ENCODE results near the gene CKAP4. TPM values are rescaled to one million over a fixed set of nuclear protein-coding genes. Genes with fewer than 3 reads are reported as not detected.

The CKAP4 gene, protein sequence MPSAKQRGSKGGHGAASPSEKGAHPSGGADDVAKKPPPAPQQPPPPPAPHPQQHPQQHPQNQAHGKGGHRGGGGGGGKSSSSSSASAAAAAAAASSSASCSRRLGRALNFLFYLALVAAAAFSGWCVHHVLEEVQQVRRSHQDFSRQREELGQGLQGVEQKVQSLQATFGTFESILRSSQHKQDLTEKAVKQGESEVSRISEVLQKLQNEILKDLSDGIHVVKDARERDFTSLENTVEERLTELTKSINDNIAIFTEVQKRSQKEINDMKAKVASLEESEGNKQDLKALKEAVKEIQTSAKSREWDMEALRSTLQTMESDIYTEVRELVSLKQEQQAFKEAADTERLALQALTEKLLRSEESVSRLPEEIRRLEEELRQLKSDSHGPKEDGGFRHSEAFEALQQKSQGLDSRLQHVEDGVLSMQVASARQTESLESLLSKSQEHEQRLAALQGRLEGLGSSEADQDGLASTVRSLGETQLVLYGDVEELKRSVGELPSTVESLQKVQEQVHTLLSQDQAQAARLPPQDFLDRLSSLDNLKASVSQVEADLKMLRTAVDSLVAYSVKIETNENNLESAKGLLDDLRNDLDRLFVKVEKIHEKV
- total RNA-seq (223 and 249 TPM in 2 replicates), polyA plus RNA-seq (113 and 117 TPM in 2 replicates), polyA minus RNA-seq (84.1 and 89.5 TPM in 2 replicates), Bru-seq, nascent RNA (percentile 85 among the genes with signal in this experiment), BruChase-seq, experiment 1, labeled RNA remaining after a 6-hour chase (percentile 99 among the genes with signal in this experiment), BruChase-seq, experiment 2, labeled RNA remaining after a 2-hour chase (percentile 96 among the genes with signal in this experiment)
- 152 and 153 TPM in 2 replicates for polyA plus RNA-seq (2011; cell fraction: cytosol; rRNA removed)
- polyA plus RNA-seq (2011; cell fraction: nucleus; rRNA removed): 85.0 and 102 TPM in 2 replicates
- polyA plus RNA-seq (2012): 259 and 324 TPM in 2 replicates
- 13.7 TPM for polyA minus RNA-seq (2011; cell fraction: cytosol; rRNA and poly(A)+ RNA removed)
- polyA minus RNA-seq (2011; cell fraction: nucleus; rRNA and poly(A)+ RNA removed): 32.4 and 34.6 TPM in 2 replicates
- long read RNA-seq, transcript CKAP4-201 (2 exons, 3,093 nt): major isoform, 381 of 487 reads
- long read RNA-seq, partial matches to known transcripts: 0 of 487 reads
- long read RNA-seq, other reads (novel, unspliced or antisense): 106 of 487 reads

DNA sequence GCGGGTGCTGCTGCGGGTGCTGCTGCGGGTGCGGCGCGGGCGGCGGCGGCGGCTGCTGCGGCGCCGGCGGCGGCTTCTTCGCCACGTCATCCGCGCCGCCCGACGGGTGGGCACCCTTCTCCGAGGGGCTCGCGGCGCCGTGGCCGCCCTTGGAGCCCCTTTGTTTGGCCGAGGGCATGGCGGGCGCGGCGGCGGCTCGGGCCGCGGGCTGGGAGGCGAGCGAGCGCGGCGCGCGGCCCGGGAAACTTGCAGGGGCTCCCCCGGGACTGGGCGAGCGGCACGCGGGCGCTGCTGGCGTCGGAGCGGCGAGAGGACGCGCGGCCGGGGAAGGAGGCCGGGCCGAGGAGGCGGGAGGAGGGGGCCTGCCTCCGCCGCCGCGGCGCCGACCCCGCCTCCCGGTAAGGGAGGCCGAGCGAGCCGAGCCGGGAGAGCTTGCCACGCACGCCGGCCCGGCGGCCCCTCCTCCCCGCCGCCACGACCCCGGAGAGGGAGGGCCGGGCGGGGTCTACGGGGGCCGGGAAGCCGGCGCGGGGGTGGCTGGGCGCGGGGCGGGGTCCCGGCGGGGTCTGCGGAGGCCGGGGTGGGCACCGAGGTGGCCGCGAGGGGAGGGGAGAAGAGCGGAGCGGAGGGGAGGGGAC, at the start of gene CKAP4:
Gene CKAP4 (minus strand): TSS at position 347 of the 638 bp plus-strand sequence. CDS start 169 bp downstream, at position 178.
- Histone ChIP-seq H3K4me2 (ENCODE audit: insufficient read depth, low read length) (peak within 1 kb of the TSS; percentile 88), H3K27ac (ENCODE audit: insufficient read depth, low read depth, low read length) (peak within 1 kb of the TSS; percentile 90), H3K4me3 (replicated peaks in 1 of 3; ENCODE audit: insufficient read depth in 1 of 3, low read depth in 1 of 3, low read length in 3 of 3) (peak within 1 kb of the TSS; percentile 72 to 97 (median 90)), H3K36me3 (ENCODE audit: control insufficient read depth in 2 of 2, extremely low read depth in 1 of 2, insufficient read depth in 2 of 2, low read length in 2 of 2) (peaks cover 0 to 5% of the 10 kb centered on the region in 2 experiments), H2AFZ (ENCODE audit: low read depth, low read length) (peak within 1 kb of the TSS; percentile 83), H3K27me3 (ENCODE audit: control insufficient read depth in 2 of 2, insufficient read depth in 2 of 2, low read length in 2 of 2) (no peaks in the 10 kb centered on the region), H4K20me1 (replicated peaks; ENCODE audit: control insufficient read depth, extremely low read depth, insufficient read depth, low read length) (peaks cover 3% of the 10 kb centered on the region), H3K4me1 (ENCODE audit: control insufficient read depth, extremely low read depth, insufficient read depth, low read length) (peaks cover 27% of the 10 kb centered on the region), H3K9me1 (replicated peaks; ENCODE audit: control insufficient read depth, extremely low read depth, insufficient read depth, low read length) (no peaks in the 10 kb centered on the region), H3K9me3 (replicated peaks; ENCODE audit: control insufficient read depth, insufficient read depth, low read length) (no peaks in the 10 kb centered on the region), H3K79me2 (ENCODE audit: control insufficient read depth, insufficient read depth, low read length) (peaks cover 38% of the 10 kb centered on the region), H3K9ac (replicated peaks; ENCODE audit: extremely low read depth, insufficient read depth, low read length) (peak within 1 kb of the TSS; percentile 90)
- intact Hi-C loops (cut with micrococcal nuclease) (loop anchor here (1.0 to 5.0 kb wide), 5 partner anchors 35 to 845 kb away; partner anchors contain the start of genes CRY1, RIC8B and TCP11L2), dilution Hi-C loops (cut with MboI; ENCODE audit: extremely low pct_ligation_motif_present, low sequenced_read_pairs) (no loop called here)
- ChIA-PET CTCF (interaction anchor here (1.2 to 3.2 kb wide), 6 partner anchors 11 to 109 kb away, joined by 5 to 13 read pairs (median 8); partner anchors contain the start of gene POLR3B), POLR2A (no interaction called here)
- BruUV-seq (replicated peaks): no TSS peak
- DNase-seq (ENCODE audit: low read depth, low spot score) (peak; percentile 74), FAIRE-seq (peak; percentile 21)
- no peak for TF ChIP-seq GATA2 (IDR thresholded peaks at IDR 0.05; ENCODE audit: insufficient read depth, insufficient read length, low read depth, low read length)
- no peak for TF ChIP-seq MYC (IDR thresholded peaks at IDR 0.05; ENCODE audit: low read depth, low read length)
- no peak for TF ChIP-seq EZH2 (IDR thresholded peaks at IDR 0.05; ENCODE audit: borderline replicate concordance, low read depth, low read length, severe bottlenecking)
- no peak for TF ChIP-seq POLR2A (IDR thresholded peaks at IDR 0.05; ENCODE audit: low read depth, low read length)
- TF ChIP-seq FOS (IDR thresholded peaks at IDR 0.05; ENCODE audit: borderline replicate concordance, insufficient read depth, low read length): no peak
- TF ChIP-seq, protein P1, sequence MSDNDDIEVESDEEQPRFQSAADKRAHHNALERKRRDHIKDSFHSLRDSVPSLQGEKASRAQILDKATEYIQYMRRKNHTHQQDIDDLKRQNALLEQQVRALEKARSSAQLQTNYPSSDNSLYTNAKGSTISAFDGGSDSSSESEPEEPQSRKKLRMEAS (IDR thresholded peaks at IDR 0.05; ENCODE audit: insufficient read depth, insufficient read length): no peak
- TF ChIP-seq JUN (IDR thresholded peaks at IDR 0.05; ENCODE audit: borderline replicate concordance, insufficient read depth, insufficient read length, low read depth): no peak
- no peak for TF ChIP-seq CTCF (IDR thresholded peaks at IDR 0.05; ENCODE audit: extremely low read depth in 1 of 2, insufficient read depth in 1 of 2, low read depth in 1 of 2, low read length in 2 of 2)
- TF ChIP-seq POLR2AphosphoS5 (IDR thresholded peaks at IDR 0.05; ENCODE audit: insufficient read depth, low read depth, low read length): no peak

Data from endothelial cell of umbilical vein (primary cell).